ENCODE measurements around the gene C2CD4C. TPM values are rescaled to one million over a fixed set of nuclear protein-coding genes. Genes with fewer than 3 reads are reported as not detected.
"Not testable (repeated sequence)": the region's sequence is repeated elsewhere in the genome, so short reads cannot be mapped to it uniquely, and the experiment has no call there.

C2CD4C gene
- total RNA-seq, 3 donors from 2014 or later = 0.29 to 2.6 (median 0.80) TPM

GRCh38 chr19:390386-391206, 18.4 kb downstream of the C2CD4C start:
- TF ChIP-seq POLR2AphosphoS5 (IDR thresholded peaks at IDR 0.05) (no peak), CTCF (IDR thresholded peaks at IDR 0.05) (no peak), POLR2A (IDR thresholded peaks at IDR 0.05) (no peak)
- Histone ChIP-seq H3K4me3 (no peak overlapping the region), H3K36me3 (no peaks in the 10 kb centered on the region), H3K27me3 (peaks cover 0 to 9% of the 10 kb centered on the region in 2 donors), H3K4me1 (no peaks in the 10 kb centered on the region), H3K27ac (no peak overlapping the region), H3K9me3 (no peaks in the 10 kb centered on the region)
- intact Hi-C loops (cut with DNase I; ENCODE audit: low total_unique reads) = no loop called here
- DNase-seq (ENCODE audit: low spot score in 2 of 2) = no peak

DNA sequence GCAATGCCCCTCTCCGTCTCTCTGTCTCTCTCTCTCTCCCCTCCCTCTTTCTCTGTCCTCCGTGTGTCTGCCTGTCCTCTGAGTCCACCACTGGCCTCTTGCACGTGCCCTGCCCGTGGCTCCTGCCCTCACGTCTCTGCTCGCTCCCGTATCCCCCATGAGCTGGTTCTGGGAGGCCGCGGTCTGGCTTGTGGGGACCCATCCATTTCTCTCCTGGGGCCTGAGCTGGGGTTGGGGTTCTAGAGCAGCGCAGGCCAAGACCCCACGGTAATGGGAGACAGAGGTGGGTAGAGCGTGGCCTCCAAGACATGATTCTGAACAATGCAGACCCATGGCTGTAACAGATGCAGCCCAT, 19.0 kb downstream of the C2CD4C start:
- H3K27me3 ChIP-seq = peaks cover 0 to 9% of the 10 kb centered on the region in 2 donors
- no peaks in the 10 kb centered on the region for H3K4me1 ChIP-seq
- no peaks in the 10 kb centered on the region for H3K36me3 ChIP-seq
- TF ChIP-seq POLR2AphosphoS5 (IDR thresholded peaks at IDR 0.05) (no peak), CTCF (IDR thresholded peaks at IDR 0.05) (no peak), POLR2A (IDR thresholded peaks at IDR 0.05) (no peak)
- no peak for DNase-seq (ENCODE audit: low spot score in 2 of 2)
- intact Hi-C loops (cut with DNase I; ENCODE audit: low total_unique reads) = no loop called here
- no peak overlapping the region for H3K27ac ChIP-seq
- H3K4me3 ChIP-seq = no peak overlapping the region
- H3K9me3 ChIP-seq = no peaks in the 10 kb centered on the region

- intact Hi-C loops (cut with DNase I; ENCODE audit: low total_unique reads) = no loop called here
- Histone ChIP-seq H3K9me3 (no peaks in the 10 kb centered on the region), H3K27me3 (peaks cover 0 to 9% of the 10 kb centered on the region in 2 donors), H3K36me3 (no peaks in the 10 kb centered on the region), H3K4me3 (no peak overlapping the region), H3K27ac (no peak overlapping the region), H3K4me1 (no peaks in the 10 kb centered on the region)
- no peak for TF ChIP-seq CTCF (IDR thresholded peaks at IDR 0.05)
- no peak for TF ChIP-seq POLR2AphosphoS5 (IDR thresholded peaks at IDR 0.05)
- TF ChIP-seq POLR2A (IDR thresholded peaks at IDR 0.05) = no peak
- DNase-seq (ENCODE audit: low spot score in 2 of 2) = no peak
Observed at GRCh38 chr19:389255-389934, 19.6 kb downstream of the C2CD4C start.

- Histone ChIP-seq H3K4me3 (no peak overlapping the region), H3K9me3 (no peaks in the 10 kb centered on the region), H3K4me1 (no peaks in the 10 kb centered on the region), H3K27ac (no peak overlapping the region), H3K27me3 (peaks cover 0 to 9% of the 10 kb centered on the region in 2 donors), H3K36me3 (no peaks in the 10 kb centered on the region)
- no peak for DNase-seq (ENCODE audit: low spot score in 2 of 2)
- TF ChIP-seq POLR2A (IDR thresholded peaks at IDR 0.05) = no peak
- no peak for TF ChIP-seq CTCF (IDR thresholded peaks at IDR 0.05)
- TF ChIP-seq POLR2AphosphoS5 (IDR thresholded peaks at IDR 0.05) = no peak
- intact Hi-C loops (cut with DNase I; ENCODE audit: low total_unique reads) = no loop called here
Observed at GRCh38 chr19:388691-389090, 20.3 kb downstream of the C2CD4C start.

DNA sequence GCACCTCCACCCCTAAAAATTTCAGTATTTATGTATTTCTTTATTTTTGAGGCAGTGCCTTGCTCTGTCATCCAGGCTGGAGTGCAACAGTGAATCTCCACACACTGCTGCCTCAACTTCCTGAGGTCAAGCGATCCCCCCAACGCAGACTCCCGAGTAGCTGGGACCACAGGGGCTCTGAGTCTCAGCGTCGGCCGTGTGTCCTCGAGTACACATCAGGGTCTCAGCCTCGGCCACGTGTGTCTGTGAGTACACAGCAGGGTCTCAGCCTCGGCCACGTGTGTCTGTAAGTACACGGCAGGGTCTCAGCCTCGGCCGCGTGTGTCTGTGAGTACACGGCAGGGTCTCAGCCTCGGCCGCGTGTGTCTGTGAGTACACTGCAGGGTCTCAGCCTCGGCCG, 21.2 kb downstream of the C2CD4C start:
- no peak for DNase-seq (ENCODE audit: low spot score in 2 of 2)
- intact Hi-C loops (cut with DNase I; ENCODE audit: low total_unique reads) = no loop called here
- no peak for TF ChIP-seq CTCF (IDR thresholded peaks at IDR 0.05)
- no peak for TF ChIP-seq POLR2AphosphoS5 (IDR thresholded peaks at IDR 0.05)
- TF ChIP-seq POLR2A (IDR thresholded peaks at IDR 0.05) = no peak
- H3K9me3 ChIP-seq = no peaks in the 10 kb centered on the region
- H3K4me1 ChIP-seq = no peaks in the 10 kb centered on the region
- no peak overlapping the region for H3K27ac ChIP-seq
- H3K36me3 ChIP-seq = no peaks in the 10 kb centered on the region
- H3K27me3 ChIP-seq = peaks cover 0 to 9% of the 10 kb centered on the region in 2 donors
- no peak overlapping the region for H3K4me3 ChIP-seq

- H3K4me1 ChIP-seq; DNase-seq (ENCODE audit: low spot score in 2 of 2); H3K9me3 ChIP-seq; H3K27ac ChIP-seq; H3K27me3 ChIP-seq; intact Hi-C loops (cut with DNase I; ENCODE audit: low total_unique reads); H3K36me3 ChIP-seq; H3K4me3 ChIP-seq: not testable (repeated sequence)
Observed at GRCh38 chr19:386632-387301, 22.2 kb downstream of the C2CD4C start.

DNA sequence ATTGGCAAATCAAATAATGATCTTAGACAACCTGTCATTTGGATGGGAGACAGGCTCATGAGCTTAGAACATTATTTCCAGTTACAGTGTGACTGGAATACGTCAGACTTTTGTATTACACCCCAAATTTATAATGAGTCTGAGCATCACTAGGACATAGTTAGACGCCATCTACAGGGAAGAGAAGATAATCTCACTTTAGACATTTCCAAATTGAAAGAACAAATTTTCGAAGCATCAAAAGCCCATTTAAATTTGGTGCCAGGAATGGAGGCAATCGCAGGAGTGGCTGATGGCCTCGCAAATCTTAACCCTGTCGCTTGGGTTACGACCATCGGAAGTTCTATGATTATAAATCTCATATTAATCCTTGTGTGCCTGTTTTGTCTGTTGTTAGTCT, 22.8 kb downstream of the C2CD4C start:
- H3K36me3 ChIP-seq; DNase-seq (ENCODE audit: low spot score in 2 of 2); H3K4me1 ChIP-seq; H3K27ac ChIP-seq; intact Hi-C loops (cut with DNase I; ENCODE audit: low total_unique reads); H3K27me3 ChIP-seq; H3K9me3 ChIP-seq; H3K4me3 ChIP-seq: not testable (repeated sequence)
